Parathyroid adenoma (tissue), 2 donors: ENCODE results near the gene ZNF320.
"Not testable (repeated sequence)": the region's sequence is repeated elsewhere in the genome, so short reads cannot be mapped to it uniquely, and the experiment has no call there.

Experiments used
- H2AFZ ChIP-seq: fragments of 300-600 bp; sonication (generic); one replicate; pipeline ENCODE4 v1.7.0; 2017; ENCODE audit warnings: antibody characterized with exemption, mild to moderate bottlenecking
- H3K27ac ChIP-seq: fragments of 300-600 bp; sonication (generic); one replicate; pipeline ENCODE4 v1.7.0; 2017
- H3K27me3 ChIP-seq: fragments of 300-600 bp; sonication (generic); one replicate; pipeline ENCODE4 v1.7.0; 2017; ENCODE audit warnings: low read length; ENCODE audit not compliant: control insufficient read depth, insufficient read depth
- H3K36me3 ChIP-seq: fragments of 300-600 bp; sonication (generic); one replicate; pipeline ENCODE4 v1.7.0; 2017; ENCODE audit warnings: low read length; ENCODE audit not compliant: control insufficient read depth, insufficient read depth
- H3K4me1 ChIP-seq: fragments of 300-600 bp; sonication (generic); one replicate; pipeline ENCODE4 v1.7.0; 2017; ENCODE audit warnings: control low read depth
- H3K4me2 ChIP-seq: fragments of 300-600 bp; sonication (generic); one replicate; pipeline ENCODE4 v1.7.0; 2017; ENCODE audit warnings: low read length
- H3K4me3 ChIP-seq: fragments of 300-600 bp; sonication (generic); one replicate; pipeline ENCODE4 v1.7.0; 2017; ENCODE audit warnings: low read depth, low read length
- H3K79me2 ChIP-seq: fragments of 300-600 bp; sonication (generic); one replicate; pipeline ENCODE4 v1.7.0; 2017; ENCODE audit warnings: control low read depth
- H3K9ac ChIP-seq: fragments of 300-600 bp; sonication (generic); one replicate; pipeline ENCODE4 v1.7.0; 2017; ENCODE audit warnings: mild to moderate bottlenecking
- H3K9me3 ChIP-seq: fragments of 300-600 bp; sonication (generic); one replicate; pipeline ENCODE4 v1.7.0; 2017; ENCODE audit warnings: low read length; ENCODE audit not compliant: control insufficient read depth
- donor health status: primary hyperparathyroidism.

The ZNF320 gene

GRCh38 chr19:52856540-52857377, 40.7 kb downstream of the ZNF320 start:
- Histone ChIP-seq H3K4me3 (peak overlapping the region; percentile 69), H2AFZ (peak overlapping the region; percentile 76), H3K4me2 (peak overlapping the region; percentile 81)
- not testable (repeated sequence) for H3K27ac ChIP-seq, H3K36me3 ChIP-seq, H3K79me2 ChIP-seq, H3K9me3 ChIP-seq, H3K4me1 ChIP-seq, H3K9ac ChIP-seq, H3K27me3 ChIP-seq
